PFSK-1 (cell line): Measurements from ENCODE around the gene SURF1.
A peak's percentile ranks its signal among the peaks of the same experiment; 100 is the strongest.

Source experiments
- FOXP2 ChIP-seq: optimal IDR thresholded peaks from 2 replicates; pipeline ENCODE3; 2011; ENCODE audit warnings: borderline replicate concordance, control low read depth, inconsistent platforms; ENCODE audit not compliant: insufficient read depth; ENCODE audit errors: extremely low read length, extremely low read depth
- POLR2AphosphoS5 ChIP-seq: IDR thresholded peaks from 2 replicates; pipeline ENCODE4 v1.6.1; 2012; ENCODE audit warnings: low read depth, mild to moderate bottlenecking, control low read depth, low read length, moderate library complexity
- SIN3A ChIP-seq: IDR thresholded peaks from 2 replicates; pipeline ENCODE4 v1.6.1; 2012; ENCODE audit warnings: mild to moderate bottlenecking, low read length, moderate library complexity, borderline replicate concordance; ENCODE audit not compliant: insufficient read depth
- TAF1 ChIP-seq: IDR thresholded peaks from 2 replicates; pipeline ENCODE4 v1.6.1; 2012; ENCODE audit warnings: low read length, control low read depth, borderline replicate concordance; ENCODE audit not compliant: insufficient read depth
- TF ChIP-seq, protein P1 (sequence below), 2 experiments: IDR thresholded peaks; 2 replicates each; pipeline versions ENCODE4 v1.6.1 to v1.8.0; 2011 to 2012; ENCODE audit warnings: low read depth in 2 of 2, low read length in 2 of 2, control low read depth in 1 of 2, inconsistent platforms in 1 of 2, mild to moderate bottlenecking in 1 of 2, moderate library complexity in 1 of 2; ENCODE audit not compliant: insufficient read depth in 1 of 2

The SURF1 gene

DNA sequence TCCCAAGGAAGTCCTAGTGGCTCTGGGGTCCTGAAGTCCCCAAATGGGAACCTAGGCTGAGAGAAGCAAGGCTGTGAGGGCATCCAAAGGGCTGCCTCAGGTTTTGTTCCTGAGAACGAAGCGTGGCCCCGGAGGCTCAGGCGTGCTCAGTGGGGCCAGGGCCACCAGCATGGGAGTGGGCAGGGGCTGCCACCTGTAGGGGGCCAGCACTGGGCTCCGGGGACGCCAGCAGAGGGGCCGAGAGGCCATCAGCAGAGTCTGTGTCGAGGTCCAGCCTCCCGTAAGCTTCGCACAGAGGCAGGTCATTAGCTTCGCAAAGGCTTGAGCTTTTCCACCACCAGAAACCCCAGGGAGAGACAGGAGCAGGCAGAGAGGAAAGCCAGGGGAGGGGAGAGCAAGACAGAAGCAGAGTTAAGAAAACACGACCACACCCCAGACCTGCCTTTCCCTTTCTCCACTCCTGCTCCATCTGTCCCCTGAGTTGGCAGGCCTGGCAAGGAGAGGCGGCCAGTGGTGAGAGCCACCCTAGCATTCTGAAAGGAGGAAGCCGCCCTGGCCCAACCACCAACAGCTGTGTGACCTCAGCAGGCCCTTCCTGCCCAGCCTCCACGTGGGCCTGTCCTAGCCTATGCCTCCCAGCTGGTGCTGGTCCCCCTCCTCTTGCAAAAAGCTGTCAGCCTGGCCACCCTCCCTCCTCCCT is 14.8 kb downstream of the SURF1 start:
- no peak for TF ChIP-seq TAF1
- no peak for TF ChIP-seq POLR2AphosphoS5
- no peak for TF ChIP-seq SIN3A
- TF ChIP-seq, protein P1, sequence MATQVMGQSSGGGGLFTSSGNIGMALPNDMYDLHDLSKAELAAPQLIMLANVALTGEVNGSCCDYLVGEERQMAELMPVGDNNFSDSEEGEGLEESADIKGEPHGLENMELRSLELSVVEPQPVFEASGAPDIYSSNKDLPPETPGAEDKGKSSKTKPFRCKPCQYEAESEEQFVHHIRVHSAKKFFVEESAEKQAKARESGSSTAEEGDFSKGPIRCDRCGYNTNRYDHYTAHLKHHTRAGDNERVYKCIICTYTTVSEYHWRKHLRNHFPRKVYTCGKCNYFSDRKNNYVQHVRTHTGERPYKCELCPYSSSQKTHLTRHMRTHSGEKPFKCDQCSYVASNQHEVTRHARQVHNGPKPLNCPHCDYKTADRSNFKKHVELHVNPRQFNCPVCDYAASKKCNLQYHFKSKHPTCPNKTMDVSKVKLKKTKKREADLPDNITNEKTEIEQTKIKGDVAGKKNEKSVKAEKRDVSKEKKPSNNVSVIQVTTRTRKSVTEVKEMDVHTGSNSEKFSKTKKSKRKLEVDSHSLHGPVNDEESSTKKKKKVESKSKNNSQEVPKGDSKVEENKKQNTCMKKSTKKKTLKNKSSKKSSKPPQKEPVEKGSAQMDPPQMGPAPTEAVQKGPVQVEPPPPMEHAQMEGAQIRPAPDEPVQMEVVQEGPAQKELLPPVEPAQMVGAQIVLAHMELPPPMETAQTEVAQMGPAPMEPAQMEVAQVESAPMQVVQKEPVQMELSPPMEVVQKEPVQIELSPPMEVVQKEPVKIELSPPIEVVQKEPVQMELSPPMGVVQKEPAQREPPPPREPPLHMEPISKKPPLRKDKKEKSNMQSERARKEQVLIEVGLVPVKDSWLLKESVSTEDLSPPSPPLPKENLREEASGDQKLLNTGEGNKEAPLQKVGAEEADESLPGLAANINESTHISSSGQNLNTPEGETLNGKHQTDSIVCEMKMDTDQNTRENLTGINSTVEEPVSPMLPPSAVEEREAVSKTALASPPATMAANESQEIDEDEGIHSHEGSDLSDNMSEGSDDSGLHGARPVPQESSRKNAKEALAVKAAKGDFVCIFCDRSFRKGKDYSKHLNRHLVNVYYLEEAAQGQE (IDR thresholded peaks at IDR 0.05; ENCODE audit: insufficient read depth in 1 of 2, low read depth in 2 of 2, low read length in 2 of 2): no peak
- TF ChIP-seq FOXP2: no peak

DNA sequence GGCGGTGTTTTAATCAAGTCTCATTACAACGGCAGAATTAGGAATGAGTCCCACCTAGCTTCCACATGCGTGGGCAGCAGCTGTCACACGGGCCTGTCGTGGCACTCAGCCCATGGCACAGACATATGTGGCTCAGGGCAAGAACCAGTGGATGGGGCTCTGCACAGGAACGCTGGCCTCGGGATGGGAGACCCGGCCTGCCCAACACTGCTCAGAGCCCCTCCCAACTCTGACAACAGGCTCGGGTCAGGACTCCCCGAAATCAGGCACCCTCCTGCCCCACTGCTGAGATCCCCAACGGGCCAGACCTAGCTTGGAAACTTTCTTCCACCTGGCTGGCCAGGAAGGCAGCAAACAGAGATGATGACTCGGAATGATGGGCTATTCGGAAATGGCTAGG is 15.4 kb downstream of the SURF1 start:
- TF ChIP-seq POLR2AphosphoS5: no peak

DNA sequence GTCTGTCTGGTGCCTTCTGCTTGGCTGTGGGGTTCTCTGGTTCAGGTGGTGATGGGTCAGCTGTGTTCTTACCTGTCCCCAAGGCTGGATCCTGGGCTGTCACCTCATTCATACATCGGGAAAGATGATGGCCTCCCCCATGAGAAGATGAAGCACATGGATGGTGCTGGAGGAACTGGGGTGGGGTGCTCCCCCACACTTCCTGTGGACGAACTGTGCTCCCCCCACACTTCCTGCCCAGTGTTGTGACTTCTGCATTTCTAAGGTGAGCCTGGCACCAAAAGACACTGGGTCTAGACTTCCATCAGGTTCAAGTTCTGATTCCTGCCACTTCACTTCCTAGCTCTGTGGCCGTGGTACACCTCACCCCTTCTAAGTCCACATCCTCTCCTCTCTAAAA is 16.0 kb downstream of the SURF1 start:
- TF ChIP-seq POLR2AphosphoS5: no peak
- no peak for TF ChIP-seq TAF1

DNA sequence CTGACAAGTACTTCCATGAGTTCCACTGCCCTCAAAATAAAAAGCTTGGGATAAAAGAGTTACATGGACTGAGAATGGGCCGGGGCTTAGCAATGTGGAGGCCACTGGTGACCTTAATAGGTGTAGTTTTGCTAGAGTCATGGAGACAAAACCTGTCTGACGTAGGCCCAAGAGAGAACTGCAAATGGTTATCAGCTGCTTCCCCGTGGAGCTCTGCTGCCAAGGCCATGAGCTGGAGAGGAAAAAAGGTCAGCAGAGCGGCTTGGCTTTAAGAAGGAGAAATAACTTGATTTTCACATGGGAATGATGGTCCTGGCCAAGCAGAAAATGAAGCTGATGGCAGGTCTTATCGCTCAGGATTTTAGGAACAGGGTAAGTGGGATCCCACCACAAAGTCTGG is 16.6 kb downstream of the SURF1 start:
- TF ChIP-seq TAF1 (no peak), SIN3A (no peak), FOXP2 (no peak), POLR2AphosphoS5 (no peak)
- TF ChIP-seq, protein P1 (IDR thresholded peaks at IDR 0.05; ENCODE audit: insufficient read depth in 1 of 2, low read depth in 2 of 2, low read length in 2 of 2): no peak

DNA sequence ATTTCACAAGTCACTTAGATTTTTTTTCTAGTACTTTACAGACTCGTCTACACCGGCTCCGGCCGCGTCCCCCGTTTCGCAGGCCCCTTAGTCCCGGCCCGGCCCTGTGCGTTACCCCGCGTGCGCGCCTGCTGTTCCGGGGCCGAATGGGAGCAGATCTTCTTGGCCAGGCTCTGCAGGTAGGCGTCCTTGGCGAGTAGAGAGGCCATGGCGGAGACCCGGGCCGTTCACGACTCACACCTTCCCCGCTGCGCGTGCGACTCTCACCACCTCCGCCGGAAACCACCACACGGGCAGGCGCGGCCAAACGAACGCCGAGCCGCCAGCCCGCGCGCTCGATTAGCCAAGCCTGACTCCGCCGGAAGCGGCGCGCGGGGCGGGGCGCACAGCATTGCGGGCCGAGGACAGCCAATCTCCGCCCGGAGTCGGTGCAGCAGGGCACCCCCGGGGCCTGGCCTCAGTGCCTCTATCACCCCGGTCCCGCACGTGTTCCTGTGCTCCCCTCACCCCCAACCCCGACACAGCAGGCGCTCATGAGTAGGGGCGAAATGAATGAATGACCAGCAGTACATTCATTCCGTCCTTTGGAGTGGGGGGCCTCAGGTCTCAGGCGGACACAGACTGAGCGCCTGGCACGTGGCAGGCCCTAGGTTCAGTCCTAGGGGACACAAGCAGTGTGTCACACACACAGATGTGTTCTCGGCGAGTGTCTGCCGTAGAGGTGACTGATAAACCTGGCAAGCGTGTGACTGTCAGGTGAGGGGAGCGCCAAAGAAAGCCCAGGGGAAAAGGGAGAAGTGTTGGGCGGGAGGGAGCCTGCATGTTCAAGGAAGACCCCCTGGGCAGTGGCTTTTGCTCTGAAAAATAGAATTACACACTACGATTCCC is 20.1 kb downstream of the SURF1 start, which contains the start of gene SURF6:
Gene SURF6, minus strand, starts transcription at position 265 of the 888 bp plus-strand sequence. Its CDS starts 56 bp downstream, at position 209.
- TF ChIP-seq SIN3A (no peak; the same call in 1 of the 2 replicates), POLR2AphosphoS5 (peak; percentile 79), FOXP2 (peak; percentile 99), TAF1 (peak; percentile 83; the same call in 1 of the 2 replicates)
- TF ChIP-seq, protein P1 (IDR thresholded peaks at IDR 0.05; ENCODE audit: insufficient read depth in 1 of 2, low read depth in 2 of 2, low read length in 2 of 2): no peak

DNA sequence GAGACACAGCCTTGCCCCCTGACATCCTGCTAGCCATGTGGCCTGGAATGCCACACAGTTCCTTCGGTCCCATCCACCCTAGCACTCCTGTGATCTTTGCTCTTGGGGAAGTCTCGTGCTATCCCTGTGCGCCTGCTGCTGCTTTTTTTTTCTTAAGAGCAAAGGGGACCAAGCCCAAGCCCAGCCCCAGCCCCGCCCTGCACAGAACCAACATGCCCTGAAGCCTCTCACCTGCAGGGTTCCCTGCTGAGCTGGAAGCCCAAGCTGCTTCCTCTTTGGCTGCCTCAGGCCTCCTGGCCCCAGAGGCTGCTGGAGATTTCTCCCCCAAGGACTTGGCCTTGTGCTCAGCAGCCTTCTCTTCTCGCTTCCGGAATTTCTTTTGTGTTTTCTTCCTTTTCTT is 22.1 kb downstream of the SURF1 start:
- TF ChIP-seq TAF1 (no peak), FOXP2 (no peak), POLR2AphosphoS5 (no peak), SIN3A (no peak)
- TF ChIP-seq, protein P1 (IDR thresholded peaks at IDR 0.05; ENCODE audit: insufficient read depth in 1 of 2, low read depth in 2 of 2, low read length in 2 of 2): no peak
